ACHN (cell line): ENCODE data around the gene CTNNA3.

Experiments used
- DNase-seq: peaks from one replicate; pipeline ENCODE4 v3.0.0-alpha.2; 2015
- in situ Hi-C: cut with HindIII; loops from 2 replicates; pipeline ENCODE4 v1.10.0; 2017; ENCODE audit warnings: low sequenced_read_pairs, low pct_ligation_motif_present, low pct_unique_long_range_greater_than_20kb

The CTNNA3 gene

GRCh38 chr10:66788178-66788987 lies 907.6 kb downstream of the CTNNA3 start:
- in situ Hi-C loops, result no loop called here
- DNase-seq, result no peak

DNA sequence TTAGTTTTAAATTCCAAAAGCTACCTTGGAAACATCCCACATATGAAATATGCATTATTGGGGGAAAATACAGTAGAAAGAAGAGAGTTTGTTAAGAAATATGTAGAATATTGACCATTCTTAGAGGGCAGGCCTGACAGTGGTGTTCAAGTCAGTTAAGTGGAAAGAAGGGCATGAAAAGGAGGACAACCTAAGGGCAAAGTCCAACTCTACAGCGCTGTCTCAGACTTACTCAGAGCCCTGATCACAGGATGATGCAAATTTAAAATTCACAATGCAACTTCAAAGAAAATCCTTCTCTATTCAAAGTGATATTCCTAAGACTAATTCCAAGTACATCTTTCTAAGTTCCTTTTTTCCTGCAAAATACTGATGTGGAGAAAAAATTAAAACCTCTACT lies 909.3 kb downstream of the CTNNA3 start:
- DNase-seq, result peak; percentile 49
- in situ Hi-C loops, result no loop called here

DNA sequence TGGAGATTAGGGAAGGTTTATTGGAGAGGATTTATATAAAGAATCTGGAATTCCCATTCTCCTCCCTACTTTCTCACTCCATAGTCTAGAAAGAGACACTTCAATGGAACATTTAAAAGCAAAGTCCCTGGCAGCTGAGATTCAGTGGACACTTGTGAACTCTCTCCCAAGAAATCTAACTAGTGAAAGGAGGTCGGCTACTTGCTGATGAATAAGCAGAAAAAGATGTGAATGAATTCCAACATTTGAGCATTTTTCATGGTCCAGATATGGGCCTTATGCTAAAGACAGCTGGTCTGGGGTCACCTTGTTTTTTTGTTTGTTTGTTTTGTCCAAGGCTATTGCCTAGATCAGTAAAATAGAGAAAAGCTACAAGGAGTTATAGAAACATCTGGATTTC lies 911.2 kb downstream of the CTNNA3 start:
- in situ Hi-C loops, result no loop called here
- no peak for DNase-seq

- DNase-seq, result peak; percentile 35
- in situ Hi-C loops, result no loop called here
Measured at GRCh38 chr10:66783316-66783715, 912.7 kb downstream of the CTNNA3 start.

- in situ Hi-C loops, result no loop called here
Measured at GRCh38 chr10:66782776-66783175, 913.2 kb downstream of the CTNNA3 start.

GRCh38 chr10:66782144-66782543 lies 913.9 kb downstream of the CTNNA3 start:
- DNase-seq, result no peak
- in situ Hi-C loops, result no loop called here

More at GRCh38 chr10:66782776-66783175, 913.2 kb downstream of the CTNNA3 start:
- DNase-seq, result peak; percentile 20

GRCh38 chr10:66780796-66781195 lies 915.2 kb downstream of the CTNNA3 start:
- in situ Hi-C loops, result no loop called here
- no peak for DNase-seq

DNA sequence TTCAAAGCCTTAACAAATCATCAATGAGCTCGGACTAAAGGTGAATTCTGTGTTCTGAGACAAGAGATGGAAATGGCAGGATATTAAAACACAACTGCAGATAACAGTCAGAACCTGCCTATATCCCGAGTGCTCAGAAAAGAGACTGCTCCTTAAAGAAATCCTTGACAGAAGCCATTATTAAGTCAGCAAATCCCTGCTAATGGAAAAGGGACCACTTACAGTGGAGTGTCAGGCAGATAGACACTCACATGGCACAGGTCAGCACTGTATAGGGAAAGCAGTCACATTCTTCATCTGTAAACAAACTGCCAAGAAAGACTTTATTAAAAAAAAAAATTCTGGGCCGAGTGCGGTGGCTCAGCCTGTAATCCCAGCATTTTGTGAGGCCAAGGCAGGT lies 917.6 kb downstream of the CTNNA3 start:
- no peak for DNase-seq
- in situ Hi-C loops, result no loop called here

DNA sequence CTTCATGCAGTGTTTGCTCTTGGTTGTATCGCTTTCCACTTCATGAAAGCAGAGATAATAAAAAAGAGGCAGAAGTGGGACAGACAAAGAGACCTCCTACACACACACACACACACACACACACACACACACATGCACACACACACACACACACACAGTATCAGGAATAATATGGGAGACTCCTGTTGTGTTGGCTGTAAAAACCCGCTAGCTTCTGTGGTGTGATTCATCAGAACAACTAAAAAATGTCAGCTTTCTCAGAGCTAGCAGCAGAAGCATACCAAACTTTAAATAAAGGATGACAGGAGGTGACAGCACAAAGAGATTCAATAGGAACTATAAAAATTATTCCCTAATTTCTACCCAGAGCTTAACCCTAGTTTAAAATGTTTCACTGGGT lies 918.3 kb downstream of the CTNNA3 start:
- in situ Hi-C loops, result no loop called here
- DNase-seq, result no peak

- in situ Hi-C loops, result no loop called here
- DNase-seq, result no peak
Measured at GRCh38 chr10:66773472-66773817, 922.5 kb downstream of the CTNNA3 start.

GRCh38 chr10:66772548-66773471 lies 923.2 kb downstream of the CTNNA3 start:
- in situ Hi-C loops, result no loop called here
- DNase-seq, result no peak

GRCh38 chr10:66767707-66768106 lies 928.3 kb downstream of the CTNNA3 start:
- in situ Hi-C loops, result no loop called here
- DNase-seq, result no peak

DNA sequence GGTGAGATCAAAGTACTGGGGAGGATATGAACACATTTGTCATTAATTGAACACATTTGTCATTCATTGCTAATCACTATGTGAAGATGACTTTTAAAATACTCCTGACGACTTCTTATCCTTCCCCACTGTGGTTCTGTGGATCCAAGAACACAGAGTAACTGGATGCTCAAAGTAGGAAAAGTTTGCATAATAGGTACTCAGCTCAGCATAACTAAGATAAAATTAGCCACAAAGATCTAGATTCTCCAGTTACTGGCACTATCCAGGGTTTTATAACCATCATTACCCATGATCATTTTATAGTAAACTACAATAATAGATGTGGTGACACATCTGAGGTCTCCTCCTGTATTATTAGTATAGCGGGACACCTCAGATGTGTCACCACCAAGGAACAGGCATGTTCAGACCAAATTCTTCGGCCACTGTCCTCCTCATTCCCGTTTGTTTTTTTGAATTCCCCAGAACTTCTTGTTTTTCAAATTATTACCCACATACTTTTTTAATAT lies 933.7 kb downstream of the CTNNA3 start:
- in situ Hi-C loops, result no loop called here
- no peak for DNase-seq

- DNase-seq, result no peak
- in situ Hi-C loops, result no loop called here
Measured at GRCh38 chr10:66760941-66761340, 935.1 kb downstream of the CTNNA3 start.

DNA sequence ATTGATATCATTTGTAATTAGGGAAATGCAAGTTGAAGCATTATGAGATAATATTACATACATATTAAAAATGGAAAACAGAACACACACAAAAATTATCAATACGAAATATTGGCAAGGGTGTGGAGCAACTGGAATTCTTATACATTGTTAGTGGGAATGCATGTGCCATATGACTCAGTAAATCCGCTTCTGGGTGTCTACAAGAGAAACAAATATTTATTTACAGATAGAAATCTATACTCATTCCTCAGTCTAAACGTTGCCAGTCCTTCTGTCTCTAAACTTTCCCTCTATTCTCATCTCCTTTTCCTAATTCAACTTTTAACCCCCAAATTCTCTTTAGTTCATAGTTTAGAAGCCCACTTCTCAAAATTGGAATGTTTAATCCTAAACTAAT lies 940.5 kb downstream of the CTNNA3 start:
- in situ Hi-C loops, result no loop called here
- no peak for DNase-seq

GRCh38 chr10:66752714-66753113 lies 943.3 kb downstream of the CTNNA3 start:
- in situ Hi-C loops, result no loop called here
- DNase-seq, result no peak

DNA sequence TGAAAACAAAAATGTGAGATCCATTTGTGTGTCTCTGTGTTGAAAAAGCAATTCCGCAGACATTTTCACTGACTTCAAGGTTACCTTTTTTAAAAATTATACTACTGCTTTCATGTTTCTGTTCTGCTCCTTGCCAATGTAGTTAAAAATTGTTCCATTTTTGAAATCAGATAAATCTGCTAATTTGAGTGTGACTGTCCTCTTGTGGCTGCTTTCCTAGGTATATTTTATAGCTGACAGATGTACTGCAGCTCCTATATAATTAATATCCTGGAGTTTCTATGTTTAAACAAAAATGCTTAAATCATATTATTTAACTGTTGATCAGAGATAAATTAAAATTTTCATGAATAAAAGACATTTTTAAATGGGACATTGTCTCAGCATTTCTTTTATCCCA lies 947.8 kb downstream of the CTNNA3 start:
- DNase-seq, result peak; percentile 11
- in situ Hi-C loops, result no loop called here

DNA sequence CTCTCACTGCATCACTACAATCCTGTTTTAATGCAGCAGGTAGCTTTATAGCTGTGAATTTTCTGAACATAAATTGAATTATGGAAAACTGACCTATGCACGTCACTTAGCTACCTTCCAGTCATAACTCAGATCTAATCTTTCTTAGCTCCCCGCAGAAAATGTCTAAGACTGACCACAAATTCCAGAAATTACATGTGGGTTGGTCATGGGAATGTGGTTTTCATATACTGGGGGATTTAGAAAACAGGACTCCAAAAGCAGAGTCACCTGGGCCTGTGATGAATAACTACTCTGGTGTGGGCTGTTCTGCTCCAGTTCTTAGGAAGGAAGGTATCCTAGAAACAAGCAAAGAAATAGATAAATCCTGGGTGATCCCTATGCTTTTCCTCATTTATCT lies 948.5 kb downstream of the CTNNA3 start:
- DNase-seq, result peak; percentile 97
- in situ Hi-C loops, result no loop called here

GRCh38 chr10:66746711-66747110 lies 949.3 kb downstream of the CTNNA3 start:
- in situ Hi-C loops, result no loop called here
- DNase-seq, result no peak
